PFSK-1 (cell line): ENCODE results near the gene SKAP2.

ENCODE experiments used
- FOXP2 ChIP-seq: optimal IDR thresholded peaks from 2 replicates; pipeline ENCODE3; 2011; ENCODE audit warnings: borderline replicate concordance, control low read depth, inconsistent platforms; ENCODE audit not compliant: insufficient read depth; ENCODE audit errors: extremely low read length, extremely low read depth
- POLR2AphosphoS5 ChIP-seq: IDR thresholded peaks from 2 replicates; pipeline ENCODE4 v1.6.1; 2012; ENCODE audit warnings: low read depth, mild to moderate bottlenecking, control low read depth, low read length, moderate library complexity
- REST ChIP-seq, 2 experiments: IDR thresholded peaks; 2 replicates each; pipeline versions ENCODE4 v1.6.1 to v1.8.0; 2011 to 2012; ENCODE audit warnings: low read depth in 2 of 2, low read length in 2 of 2, control low read depth in 1 of 2, inconsistent platforms in 1 of 2, mild to moderate bottlenecking in 1 of 2, moderate library complexity in 1 of 2; ENCODE audit not compliant: insufficient read depth in 1 of 2
- SIN3A ChIP-seq: IDR thresholded peaks from 2 replicates; pipeline ENCODE4 v1.6.1; 2012; ENCODE audit warnings: mild to moderate bottlenecking, low read length, moderate library complexity, borderline replicate concordance; ENCODE audit not compliant: insufficient read depth
- TAF1 ChIP-seq: IDR thresholded peaks from 2 replicates; pipeline ENCODE4 v1.6.1; 2012; ENCODE audit warnings: low read length, control low read depth, borderline replicate concordance; ENCODE audit not compliant: insufficient read depth

The SKAP2 gene

GRCh38 chr7:26700386-26700785, 164.0 kb downstream of the SKAP2 start:
- TF ChIP-seq TAF1 (no peak), FOXP2 (no peak), POLR2AphosphoS5 (no peak), SIN3A (no peak), REST (IDR thresholded peaks at IDR 0.05; ENCODE audit: insufficient read depth in 1 of 2, low read depth in 2 of 2, low read length in 2 of 2) (no peak)

GRCh38 chr7:26699766-26700165, 164.6 kb downstream of the SKAP2 start:
- TF ChIP-seq POLR2AphosphoS5 (no peak), REST (IDR thresholded peaks at IDR 0.05; ENCODE audit: insufficient read depth in 1 of 2, low read depth in 2 of 2, low read length in 2 of 2) (no peak), FOXP2 (no peak), SIN3A (no peak), TAF1 (no peak)

- no peak for TF ChIP-seq TAF1
Observed at GRCh38 chr7:26698806-26699205, 165.6 kb downstream of the SKAP2 start.

GRCh38 chr7:26698194-26698593, 166.2 kb downstream of the SKAP2 start:
- TF ChIP-seq TAF1, result no peak
- no peak for TF ChIP-seq SIN3A
- TF ChIP-seq REST (IDR thresholded peaks at IDR 0.05; ENCODE audit: insufficient read depth in 1 of 2, low read depth in 2 of 2, low read length in 2 of 2), result no peak
- no peak for TF ChIP-seq FOXP2
- no peak for TF ChIP-seq POLR2AphosphoS5

GRCh38 chr7:26696978-26697377, 167.4 kb downstream of the SKAP2 start:
- TF ChIP-seq SIN3A (no peak), TAF1 (no peak)

- TF ChIP-seq SIN3A (no peak), POLR2AphosphoS5 (no peak), TAF1 (no peak), FOXP2 (no peak), REST (IDR thresholded peaks at IDR 0.05; ENCODE audit: insufficient read depth in 1 of 2, low read depth in 2 of 2, low read length in 2 of 2) (no peak)
Observed at GRCh38 chr7:26696161-26696560, 168.2 kb downstream of the SKAP2 start.
